ENCODE measurements around the gene MROH2A.

The MROH2A gene

DNA sequence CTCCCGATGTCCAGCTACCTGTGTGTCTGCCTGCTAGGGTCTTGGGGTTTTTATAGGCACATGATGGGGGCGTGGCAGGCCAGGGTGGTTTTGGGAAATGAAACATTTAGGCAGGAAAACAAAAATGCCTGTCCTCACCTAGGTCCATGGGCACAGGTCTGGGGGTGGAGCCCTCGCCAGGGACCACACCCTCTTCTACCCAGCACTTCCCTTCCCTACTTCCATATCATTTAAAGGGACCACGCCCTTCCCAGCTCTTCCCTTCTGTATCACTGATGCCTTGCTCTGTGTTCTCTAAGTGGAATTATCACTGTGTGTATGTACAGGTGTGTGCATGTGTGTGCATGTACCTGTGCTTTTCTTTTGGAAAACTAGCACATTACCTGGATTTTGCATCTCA lies 11.7 kb upstream of the MROH2A start:
- DNase-seq = no peak

DNA sequence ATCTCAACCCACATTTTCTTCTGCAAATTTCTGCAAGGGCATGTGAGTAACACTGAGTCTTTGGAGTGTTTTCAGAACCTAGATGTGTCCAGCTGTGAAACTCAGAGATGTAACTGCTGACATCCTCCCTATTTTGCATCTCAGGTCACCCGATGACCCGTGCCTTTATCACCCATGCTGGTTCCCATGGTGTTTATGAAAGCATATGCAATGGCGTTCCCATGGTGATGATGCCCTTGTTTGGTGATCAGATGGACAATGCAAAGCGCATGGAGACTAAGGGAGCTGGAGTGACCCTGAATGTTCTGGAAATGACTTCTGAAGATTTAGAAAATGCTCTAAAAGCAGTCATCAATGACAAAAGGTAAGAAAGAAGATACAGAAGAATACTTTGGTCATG lies 10.1 kb upstream of the MROH2A start:
- peak in 1 of 3 experiments; percentile 8 for DNase-seq

DNA sequence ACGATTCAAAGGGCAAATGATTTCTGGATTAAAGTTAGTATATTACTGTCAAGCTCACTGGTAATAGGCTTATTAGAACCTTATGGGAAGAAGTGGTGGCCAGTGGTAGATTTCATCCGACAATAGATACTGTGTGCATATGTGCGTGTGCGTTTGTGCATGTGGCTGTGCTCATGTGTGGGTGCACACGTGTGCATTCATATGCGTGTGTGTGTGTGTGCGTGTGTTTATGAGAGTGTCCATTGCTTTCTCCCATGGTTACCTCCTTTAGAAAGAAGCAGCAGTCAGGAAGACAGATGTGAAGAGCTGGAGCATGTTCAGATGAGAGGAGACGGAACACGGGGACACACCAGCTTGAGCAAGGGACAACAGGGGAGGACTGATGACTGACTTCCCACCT lies 8.9 kb upstream of the MROH2A start:
- no peak for DNase-seq

DNA sequence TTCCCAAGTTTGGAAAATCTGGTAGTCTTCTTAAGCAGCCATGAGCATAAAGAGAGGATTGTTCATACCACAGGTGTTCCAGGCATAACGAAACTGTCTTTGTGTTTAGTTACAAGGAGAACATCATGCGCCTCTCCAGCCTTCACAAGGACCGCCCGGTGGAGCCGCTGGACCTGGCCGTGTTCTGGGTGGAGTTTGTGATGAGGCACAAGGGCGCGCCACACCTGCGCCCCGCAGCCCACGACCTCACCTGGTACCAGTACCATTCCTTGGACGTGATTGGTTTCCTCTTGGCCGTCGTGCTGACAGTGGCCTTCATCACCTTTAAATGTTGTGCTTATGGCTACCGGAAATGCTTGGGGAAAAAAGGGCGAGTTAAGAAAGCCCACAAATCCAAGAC lies 6.0 kb upstream of the MROH2A start:
- DNase-seq = no peak

DNA sequence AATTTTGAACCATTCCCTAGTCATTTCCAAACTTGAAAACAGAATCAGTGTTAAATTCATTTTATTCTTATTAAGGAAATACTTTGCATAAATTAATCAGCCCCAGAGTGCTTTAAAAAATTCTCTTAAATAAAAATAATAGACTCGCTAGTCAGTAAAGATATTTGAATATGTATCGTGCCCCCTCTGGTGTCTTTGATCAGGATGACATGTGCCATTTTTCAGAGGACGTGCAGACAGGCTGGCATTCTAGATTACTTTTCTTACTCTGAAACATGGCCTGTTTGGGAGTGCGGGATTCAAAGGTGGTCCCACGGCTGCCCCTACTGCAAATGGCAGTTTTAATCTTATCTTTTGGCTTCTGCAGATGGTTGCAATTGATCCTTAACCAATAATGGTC lies 5.5 kb upstream of the MROH2A start:
- no peak for DNase-seq

DNA sequence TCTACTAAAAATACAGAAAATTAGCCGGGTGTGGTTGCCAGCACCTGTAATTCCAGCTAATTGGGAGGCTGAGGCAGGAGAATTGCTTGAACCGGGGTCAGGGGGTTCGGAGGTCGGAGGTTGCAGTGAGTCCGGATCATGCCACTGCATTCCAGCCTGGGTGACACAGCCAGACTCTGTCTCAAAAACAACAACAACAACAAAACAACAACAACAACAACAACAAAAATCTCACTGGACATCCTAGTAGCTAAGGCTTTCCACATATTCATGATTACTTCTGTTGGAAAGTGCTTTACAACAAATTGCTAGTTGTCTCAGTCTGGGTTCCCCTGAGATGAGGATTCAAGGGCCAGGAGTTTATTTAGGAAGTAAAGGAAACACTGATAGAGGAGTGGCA lies 4.3 kb upstream of the MROH2A start:
- DNase-seq = no peak

DNA sequence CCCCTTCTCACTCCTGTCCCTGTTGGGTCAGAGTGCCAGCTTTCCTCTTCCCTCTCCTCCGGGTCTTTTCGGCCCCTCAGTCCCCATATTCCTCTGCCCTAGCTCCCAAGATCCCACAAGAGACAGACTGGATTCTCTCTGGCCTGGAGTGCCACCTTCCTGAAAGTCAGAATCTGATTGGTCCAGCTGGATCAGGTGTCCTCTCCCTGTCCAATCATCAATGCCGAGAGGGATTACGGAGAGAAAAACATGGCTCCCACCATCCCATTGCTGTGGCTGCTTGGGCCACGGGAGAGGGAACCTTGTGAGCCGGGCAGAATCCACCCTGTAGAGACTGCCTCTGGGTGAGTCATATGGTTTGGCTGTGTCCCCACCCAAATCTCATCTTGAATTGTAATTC lies 2.7 kb upstream of the MROH2A start:
- no peak for DNase-seq

DNA sequence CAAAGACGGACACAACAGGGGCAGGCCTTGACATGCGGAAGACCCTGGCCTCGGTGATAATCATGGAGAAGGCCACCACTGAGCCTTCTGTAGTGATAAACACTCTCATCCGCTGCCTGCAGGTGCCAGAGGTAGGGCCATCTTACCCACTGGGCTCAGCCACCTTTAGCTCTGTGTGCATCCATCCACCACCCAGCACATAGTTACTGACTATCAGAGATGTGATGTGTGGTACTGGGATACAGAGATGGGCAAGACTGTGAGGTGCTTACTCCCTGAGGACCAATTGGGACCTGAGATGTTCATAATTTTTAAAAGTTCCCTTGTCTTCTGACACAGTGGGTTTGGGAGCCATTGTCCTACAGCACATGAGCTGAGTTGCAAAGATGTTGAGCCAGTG lies 1.6 kb downstream of the MROH2A start:
- no peak for DNase-seq

DNA sequence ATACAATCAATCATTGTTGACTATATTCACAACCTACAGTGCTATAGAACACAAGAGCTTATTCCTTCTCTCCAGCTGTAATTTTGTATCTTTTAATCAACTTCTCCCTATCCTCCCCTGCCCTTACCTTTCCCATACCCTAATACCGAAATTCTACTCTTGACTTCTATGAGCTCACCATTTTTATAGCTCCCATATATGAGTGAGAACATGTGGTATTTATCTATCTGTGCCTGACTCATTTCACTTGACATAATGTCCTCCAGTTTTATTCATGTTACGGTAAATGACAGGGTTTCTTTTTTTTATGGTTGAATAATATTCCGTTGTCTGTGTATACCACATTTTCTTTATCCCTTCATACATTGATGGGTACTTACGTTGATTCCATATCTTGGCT lies 2.6 kb downstream of the MROH2A start:
- no peak for DNase-seq

DNA sequence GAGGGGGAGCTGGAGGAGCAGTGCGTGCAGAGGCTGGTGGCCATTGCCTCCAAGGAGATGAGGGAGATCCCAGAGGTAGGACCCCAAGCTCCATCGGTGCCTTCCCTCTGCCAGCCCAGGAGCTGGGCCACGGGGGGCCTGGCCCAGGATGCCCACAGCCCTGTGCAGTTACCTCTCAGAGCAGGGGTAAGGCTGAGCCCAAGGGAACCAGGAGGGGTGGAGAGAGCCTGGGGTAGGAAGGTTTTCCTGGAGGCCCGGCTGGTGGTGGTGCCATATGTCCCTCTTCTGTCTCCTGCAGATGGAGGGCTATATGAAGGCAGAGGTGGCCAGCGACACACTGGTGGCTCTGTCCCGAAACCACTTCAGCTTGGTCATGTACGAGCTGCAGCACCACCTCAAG lies 11.4 kb downstream of the MROH2A start:
- DNase-seq = no peak

DNA sequence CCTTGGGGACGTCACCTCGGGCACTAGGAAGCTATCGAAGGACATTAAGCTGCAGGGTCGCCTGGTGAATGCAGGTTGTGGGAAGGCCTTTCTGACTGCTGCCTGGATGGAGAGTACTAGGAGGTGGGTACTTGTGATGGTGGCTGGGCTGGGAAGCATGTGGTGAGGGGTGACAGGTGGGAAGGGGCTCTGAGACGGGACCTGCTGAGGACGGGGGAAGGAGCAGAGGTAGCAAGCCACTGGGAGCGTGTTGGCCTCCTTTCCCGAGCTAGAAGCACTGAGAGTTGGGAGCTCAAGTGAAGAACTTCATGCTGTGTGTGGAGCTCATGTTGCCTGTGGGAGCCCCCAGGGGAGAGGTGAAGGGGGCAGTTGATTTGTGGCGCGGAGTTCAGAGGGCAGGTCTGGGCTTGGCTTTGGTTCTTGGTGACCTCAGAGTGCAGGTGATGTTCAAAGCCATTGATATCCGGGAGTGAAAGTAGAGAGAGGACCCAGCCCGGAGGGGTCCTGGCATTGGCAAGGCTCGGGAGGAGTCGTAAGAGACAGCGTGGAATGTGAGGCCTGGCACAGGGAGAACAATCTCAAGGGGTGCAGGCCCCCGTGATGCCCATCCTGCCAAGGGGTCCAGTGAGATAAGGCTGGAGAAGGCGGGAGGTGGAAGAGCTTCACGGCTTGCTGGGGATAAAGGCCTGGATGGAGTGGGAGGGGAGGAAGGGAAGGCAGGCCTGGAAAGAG lies 13.2 kb downstream of the MROH2A start:
- no peak for DNase-seq

DNA sequence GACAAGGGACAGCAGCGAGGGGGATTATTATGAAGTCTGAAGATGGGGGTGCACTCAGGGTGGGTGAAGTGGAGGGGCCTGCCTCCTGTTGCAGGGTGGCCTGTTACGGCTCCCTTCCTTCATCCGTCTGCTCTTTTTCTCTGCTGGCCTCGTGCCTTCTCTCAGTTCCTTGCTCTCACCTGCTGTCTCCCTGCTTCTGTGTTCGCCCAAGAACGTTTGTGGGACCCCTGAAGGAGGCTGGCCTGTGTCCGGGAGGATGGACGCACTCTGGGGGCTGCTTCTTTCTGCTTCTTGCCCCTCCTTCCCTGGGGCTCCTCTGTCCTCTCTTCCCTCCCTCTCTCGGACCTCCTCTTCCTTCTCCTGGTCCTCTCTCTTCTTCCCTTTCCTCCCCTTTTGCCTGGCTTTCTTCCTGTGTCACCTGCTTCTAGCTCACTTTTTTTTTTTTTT lies 13.8 kb downstream of the MROH2A start:
- DNase-seq = no peak

DNA sequence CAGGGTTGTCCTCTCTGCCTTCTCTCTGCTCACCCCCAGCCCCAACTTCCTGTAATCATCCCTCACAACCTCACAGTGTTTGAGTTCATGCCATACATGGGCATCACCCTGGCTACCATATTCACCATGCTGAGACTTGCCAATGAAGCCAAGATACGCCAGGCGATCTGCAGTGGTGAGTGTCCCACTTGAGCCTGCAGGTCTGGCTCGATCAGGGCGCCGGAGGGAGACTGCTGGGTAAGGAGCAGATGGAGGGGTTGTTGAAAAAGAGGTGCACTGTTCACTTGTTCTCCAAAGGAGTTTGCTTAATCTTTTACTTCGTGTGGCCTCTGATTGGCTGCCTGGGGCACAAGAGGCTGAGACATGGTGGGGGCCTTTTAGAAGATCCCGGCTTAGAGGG lies 14.6 kb downstream of the MROH2A start:
- no peak for DNase-seq

DNA sequence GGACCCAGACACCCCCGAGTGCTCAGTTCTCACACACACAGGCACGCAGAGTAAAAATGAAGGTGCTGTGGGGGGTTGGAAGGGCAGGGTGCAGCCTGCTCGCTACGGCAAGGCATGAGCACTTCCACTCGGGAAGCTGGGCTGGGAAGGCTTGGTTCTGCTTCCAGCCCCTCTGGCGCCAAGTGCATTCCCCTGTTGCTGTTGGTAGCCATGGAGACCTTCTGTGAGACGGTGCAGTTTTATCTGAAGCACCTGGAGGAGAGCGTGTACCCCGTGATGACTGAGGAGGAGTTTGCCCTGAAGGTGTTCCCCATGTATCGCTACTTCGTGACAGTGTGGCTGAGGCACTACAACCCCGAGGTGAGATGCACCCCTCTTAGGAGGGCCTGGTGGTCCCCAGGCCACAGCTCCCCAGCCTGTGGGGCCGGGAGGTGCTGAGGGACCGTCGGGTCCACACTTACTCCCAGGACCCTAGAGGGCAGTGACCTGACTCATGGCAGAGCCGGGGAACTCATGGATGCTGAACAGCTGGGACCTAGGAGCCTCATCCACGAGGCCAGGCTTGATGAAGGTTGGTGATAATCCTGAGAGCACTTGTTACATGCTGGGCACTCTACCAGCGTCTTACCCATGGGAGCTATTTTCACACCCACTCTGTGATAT lies 15.5 kb downstream of the MROH2A start:
- DNase-seq = peak; percentile 2 to 59 (median 13)

DNA sequence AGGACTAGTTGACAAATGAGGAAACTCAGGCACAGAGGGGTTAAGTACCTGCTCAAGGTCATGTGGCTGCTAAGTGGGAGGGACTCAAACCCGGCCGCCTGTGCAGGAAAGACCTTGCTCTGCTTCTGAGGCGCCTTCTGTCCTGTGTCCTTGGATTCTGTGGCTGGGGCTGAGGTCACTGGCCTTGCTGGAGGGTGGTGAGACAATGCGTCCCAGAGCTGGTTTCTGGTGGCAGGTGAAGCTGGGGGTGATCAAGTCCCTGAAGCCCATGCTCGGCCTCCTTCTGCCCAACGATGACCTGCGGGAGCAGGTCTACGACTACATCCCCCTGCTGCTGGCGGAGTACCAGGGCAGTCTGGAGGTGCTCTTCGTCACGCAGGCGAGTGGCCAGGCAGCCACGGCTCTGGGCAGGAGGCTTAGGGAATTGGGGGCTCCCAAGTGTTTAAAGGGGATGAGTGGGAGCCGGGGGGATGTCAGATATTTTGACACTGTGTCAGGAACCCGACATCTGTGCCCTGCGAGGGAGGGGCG lies 16.1 kb downstream of the MROH2A start:
- no peak for DNase-seq

DNA sequence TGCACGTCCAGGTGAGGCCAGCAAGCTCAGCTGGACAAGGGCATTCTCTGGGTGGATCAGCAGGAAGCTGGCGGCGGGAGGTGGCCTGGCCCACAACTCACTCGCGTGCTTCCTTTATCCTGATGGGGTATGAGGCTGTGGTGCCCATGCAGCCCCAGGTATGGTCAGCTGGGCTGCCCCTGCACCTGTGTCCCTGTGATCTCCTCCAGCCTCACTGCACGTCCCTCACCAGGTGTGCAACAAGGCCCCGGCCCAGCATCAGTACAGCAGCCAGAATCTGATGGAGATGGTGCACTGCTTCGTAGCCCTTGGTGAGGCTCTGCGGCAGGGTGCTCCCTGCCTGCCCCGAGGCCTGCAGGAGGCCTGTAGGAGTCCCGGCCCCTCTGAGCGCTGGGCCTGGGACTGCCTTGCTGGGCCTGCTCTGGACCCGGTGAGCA lies 17.6 kb downstream of the MROH2A start:
- no peak for DNase-seq

DNA sequence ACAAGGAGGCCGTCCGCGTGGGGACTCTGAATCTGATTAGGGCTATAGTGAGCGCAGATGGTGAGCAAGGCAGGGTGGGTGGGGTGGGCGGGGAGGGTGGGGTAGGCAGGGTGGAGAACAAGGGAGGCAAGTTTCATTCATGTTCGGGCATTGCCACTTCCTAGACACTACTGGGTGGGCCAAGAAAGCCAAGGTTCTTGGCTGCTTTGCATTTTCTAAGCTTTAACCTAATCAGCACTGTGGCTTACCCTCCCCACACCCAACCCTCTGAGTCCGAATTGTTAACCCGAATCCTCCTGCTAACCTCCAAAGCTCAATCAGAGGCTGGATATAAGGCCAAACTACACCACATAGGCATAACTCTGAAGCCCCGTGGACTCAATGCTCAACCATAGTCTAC lies 18.1 kb downstream of the MROH2A start:
- no peak for DNase-seq

DNA sequence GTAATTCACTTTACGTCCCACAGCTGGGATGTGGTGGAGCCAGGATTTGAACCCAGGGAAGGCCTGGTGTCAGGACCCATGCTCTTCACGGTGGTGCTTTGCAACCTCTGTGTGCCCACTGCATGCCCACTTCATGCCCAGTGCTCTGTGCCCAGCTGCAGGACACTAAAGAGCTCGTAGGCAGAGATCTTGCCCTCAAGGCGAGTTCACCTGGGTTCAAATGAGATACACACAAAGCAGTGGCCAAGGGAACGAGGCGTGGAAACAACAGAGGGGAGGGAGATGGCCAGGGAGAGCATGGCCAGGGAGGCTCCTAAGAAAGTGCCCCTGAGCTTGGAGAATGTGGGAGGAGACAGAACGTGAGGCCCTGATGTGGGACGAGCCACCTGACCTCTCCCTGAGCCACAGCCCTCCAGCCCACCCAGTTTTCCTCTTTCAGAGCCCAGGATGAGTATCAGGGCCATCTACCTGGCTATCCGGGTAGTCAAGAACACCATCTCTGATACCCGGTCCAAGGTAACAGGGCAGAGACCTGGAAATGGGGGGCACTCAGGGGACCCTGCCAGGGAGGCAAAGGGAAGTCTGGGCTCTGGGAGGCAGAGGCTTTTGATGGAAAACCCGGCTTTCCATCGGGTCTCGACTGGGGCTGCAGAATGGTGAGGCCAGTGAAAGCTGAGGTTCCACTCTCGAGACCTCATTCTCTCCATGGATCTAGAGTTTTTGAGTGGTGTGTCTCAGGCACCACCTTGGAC lies 20.4 kb downstream of the MROH2A start:
- no peak for DNase-seq

DNA sequence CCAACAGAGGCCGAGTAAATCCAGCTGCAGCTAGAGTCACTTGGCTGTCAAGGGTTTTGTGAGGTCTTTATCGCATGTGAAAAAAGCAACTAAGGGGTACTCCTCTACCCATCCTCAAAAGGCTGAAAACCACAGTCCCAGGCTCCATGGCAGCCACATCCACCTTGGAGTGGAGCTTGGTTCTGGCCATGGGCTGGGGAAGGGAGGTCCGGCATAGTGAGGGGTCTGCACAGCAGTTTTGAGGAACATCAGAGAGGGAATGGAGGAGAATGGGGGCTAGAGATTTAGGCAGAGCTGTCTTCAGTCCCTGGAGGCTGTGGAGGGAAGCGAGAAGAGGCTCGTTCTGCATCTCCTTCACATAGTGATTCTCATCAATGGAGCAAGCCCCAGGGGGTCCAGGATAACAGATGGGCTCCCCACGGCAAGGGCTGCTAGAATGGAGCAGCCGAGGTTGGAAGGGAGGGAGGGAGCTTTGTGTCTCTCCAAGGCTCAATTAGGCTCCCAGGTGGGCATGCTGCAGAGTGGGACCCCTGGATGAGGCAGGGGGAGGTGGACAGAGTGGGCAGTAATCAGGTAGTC lies 21.0 kb downstream of the MROH2A start:
- no peak for DNase-seq

DNA sequence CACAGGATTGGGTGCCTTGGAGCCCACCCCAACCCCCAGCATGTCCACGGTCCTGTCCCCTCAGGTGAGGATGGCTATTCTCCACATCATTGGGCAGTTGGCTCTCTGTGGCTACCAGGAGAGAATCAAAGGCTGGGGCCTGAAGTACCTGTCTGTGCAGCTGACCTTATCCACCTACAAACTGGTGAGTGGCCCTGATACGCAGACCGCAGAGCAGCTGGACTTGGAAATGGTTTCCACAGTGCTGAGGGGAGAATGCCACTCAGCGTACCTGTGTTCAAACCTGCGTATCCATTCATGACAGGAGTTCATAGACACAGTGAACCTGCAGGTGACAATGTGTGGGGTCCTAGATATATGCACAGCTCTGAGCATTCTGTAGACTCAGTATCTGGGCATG lies 21.6 kb downstream of the MROH2A start:
- no peak for DNase-seq

DNA sequence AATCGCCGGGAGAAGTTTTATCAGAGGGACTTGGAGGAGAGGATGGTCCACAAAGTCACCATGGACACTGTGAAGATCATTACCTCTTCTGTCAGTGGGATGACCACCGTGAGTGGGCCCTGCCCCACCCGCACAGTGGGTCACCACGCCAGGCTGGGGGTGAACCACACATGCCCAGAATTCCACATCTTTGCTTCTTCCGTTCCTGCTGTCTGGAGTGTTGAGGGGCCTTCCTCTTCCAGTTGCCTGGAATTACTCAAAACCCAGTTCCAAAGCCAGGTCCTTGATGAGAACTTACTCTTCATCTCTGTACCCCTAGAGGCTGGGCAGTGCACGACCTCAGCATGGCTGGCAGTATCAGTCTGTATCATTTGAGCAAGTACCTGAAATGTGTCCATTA lies 22.1 kb downstream of the MROH2A start:
- DNase-seq = no peak

DNA sequence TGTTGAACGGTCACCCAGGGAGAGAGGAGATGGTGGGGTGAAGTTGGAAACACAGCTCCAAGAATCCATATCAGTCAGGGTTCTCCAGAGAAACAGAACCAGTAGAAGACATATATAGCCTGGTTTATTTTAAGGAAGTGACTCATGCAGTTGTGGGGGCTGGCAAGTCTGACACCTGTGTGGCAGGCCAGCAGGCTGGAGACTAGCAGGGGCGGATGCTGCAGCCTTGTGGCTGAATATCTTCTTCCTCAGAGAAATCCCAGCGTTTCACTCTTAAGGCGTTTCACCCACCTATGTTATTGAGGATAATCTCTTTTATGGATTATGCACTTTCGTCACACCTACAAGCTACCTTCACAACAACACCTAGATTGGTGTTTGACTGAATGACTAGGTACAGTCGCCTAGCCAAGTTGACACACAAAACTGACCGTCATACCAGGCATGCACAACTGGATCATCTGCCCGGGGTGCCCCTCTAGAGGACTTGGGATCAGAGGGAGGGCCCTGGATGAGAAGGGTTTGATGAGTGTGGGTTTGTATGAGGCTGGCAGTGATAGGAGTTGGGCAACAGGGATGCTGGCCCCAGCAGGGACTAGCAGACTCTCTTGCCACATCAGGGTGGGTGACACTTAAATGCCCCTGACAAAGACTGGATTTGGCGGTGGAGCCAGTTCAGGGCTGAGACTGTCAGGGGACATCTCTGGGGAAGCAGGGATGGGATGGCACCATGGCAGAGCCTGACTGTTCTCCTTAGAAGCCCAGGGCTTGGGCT lies 23.4 kb downstream of the MROH2A start:
- no peak for DNase-seq

Measured in NCI-H1417 (cell line).